HG03432 (cell line): ENCODE results near the gene ZC3H13.

ENCODE experiments used
- ATAC-seq: cut with Tn5 transposase; IDR thresholded peaks from one replicate; pipeline ENCODE4 v1.9.1; 2021; ENCODE audit warnings: mild to moderate bottlenecking, moderate library complexity; ENCODE audit not compliant: unreplicated experiment

ZC3H13 gene

DNA sequence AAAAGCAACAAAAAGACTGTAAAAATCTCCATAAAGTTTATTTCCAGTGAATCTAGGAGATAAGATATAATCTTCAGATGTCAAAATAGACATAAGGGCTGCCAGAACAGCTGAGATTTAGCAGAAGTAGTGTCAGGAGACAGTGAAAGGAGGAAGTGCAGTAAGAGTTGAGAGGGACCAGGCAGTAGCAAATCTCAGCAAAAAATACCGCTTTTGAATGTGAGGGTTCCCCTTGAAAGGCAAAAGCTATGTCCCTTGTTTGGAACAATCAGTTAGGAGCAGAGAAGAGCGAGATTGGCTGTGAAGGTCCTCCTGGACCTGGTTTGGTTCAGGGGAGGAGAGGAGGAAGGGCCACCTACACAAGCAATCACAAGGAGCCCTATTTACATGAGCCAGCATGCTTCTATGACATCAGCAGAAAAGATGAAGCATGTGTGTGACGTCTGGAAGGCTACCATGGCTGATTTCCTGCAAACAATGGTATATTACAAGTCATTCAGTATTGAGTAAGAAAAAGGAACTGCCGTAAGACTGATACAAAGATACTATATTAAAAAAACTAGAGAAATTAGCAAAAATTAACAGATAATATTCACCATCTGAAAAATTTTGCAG lies 102.1 kb downstream of the ZC3H13 start:
- no peak for ATAC-seq

DNA sequence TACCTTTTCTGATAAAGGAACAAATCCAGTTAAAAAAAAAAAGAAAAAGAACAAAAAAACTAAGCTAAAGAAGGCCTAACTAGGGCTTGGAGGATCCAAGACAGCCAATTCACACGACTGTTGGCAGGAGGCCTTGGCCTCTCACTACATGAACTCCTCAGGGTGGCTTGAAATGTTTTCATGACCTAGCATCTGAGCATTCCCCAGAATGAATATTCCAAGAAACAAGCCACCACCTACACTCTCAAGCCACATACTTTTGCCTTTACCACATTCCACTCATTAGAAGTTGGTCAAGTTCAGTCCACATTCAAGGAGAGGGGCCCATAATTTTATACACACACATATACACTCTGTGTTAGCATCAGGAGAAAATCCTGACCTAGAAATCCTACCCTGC lies 103.4 kb downstream of the ZC3H13 start:
- ATAC-seq: no peak

DNA sequence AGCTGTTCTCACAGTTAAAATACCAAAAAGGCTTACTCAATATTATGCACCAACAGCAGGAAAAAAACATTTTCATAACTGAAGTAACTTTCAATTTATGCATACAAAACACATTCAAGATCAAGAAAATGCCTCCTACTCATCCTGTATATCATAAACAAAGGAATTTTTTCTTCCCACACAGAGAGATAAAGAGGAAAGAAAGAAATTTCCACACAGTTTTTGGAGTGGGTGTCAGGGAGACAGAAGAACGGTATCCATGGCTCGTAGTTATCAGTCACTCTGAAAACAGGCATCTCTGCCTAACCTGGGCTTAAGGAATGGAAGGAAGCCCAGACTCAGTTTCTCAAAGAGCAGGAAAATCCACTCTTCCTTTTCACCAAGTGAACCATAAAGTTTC lies 108.6 kb downstream of the ZC3H13 start:
- ATAC-seq: no peak

DNA sequence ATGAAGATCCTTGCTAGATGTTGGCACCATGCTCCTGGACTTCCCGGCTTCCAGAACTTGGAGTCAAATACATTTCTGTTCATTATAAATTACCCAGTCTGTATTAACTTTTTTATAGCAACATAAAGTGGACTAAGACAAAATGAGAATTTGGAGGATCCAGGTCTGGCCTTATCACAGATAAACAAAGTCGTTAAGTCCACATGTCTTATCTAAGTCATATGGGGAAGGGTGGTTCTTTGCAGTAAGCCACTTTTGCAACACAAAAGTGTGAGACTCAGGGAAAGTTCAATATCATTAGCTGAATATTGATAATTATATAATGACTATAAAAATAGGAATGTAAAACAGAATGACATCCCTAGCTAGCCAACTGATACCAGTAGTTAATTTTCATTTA lies 109.4 kb downstream of the ZC3H13 start:
- no peak for ATAC-seq

DNA sequence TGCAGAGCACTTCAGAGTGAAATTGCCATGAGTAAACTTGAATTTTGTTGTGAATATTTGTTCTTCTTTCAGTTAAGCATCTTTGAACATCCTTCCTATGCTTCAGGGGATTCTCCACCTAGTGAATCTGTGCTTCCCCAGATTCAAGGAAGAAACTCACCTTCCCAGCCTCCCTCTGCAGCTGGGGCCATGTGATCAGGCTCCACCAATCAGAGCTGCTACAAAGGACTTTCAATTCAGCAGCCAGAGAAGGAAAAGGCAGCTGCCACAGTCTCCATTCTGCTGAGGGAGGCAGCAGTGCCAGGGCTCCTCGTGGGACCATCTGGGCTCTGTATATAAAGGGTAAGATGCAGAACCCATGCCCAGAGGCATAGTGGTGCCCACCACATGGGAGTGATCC lies 111.3 kb downstream of the ZC3H13 start:
- ATAC-seq: no peak

DNA sequence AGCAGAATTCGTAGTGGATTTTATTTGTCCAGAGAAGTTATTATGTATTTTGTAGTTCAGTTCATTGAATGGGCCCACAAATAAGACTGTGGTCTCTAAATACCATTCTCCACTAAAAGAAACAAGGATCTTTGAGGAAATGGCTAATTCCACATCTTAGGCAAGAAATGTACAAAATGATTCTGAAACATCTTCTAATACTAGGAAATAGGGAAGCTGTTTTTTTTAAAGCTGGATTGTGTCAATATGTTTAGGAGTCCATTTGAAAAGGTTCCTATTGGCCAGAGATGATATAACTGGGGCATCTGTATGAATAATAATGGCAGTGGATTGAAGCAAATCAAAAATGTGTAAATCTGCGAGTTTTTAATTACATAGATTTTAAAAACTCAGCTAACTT lies 112.5 kb downstream of the ZC3H13 start:
- ATAC-seq: no peak

DNA sequence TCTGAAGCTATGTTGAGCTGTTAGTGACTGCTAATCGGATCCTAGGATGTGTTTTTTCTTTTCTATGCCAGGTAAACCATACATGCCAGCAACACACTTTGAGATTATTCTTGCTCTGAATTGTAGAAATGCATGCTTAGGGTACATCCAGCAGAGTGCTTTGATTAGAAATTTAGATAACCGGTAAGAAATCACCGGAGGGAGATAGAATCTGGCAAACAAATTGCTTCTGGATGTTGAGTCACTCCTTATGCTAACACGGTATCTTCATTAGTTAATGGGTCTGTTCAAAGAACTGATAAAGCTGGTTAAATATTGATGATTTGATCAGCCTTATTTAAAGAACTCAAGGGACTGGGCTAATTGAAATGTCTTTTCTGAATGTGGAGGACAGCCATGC lies 115.9 kb downstream of the ZC3H13 start:
- ATAC-seq: no peak

DNA sequence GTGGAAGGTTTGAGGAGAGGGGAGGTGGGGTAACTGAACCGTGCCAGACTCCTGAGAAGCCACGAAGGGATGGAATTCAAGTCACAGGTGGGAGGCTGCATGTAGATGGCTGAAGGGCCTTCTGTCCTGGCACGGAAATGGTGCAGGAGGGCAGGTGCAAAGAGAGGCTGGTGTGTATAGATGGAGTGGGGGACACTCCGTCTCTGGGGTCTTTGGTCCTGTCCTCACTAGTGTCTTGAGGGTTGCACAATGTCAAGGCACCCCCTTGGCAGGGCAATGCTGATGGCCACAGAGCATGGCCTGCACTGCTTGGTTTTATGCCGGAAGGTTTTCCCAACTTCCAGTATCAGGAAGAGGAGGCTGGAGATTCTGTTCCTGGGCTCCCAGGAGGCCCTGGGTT lies 118.3 kb downstream of the ZC3H13 start:
- ATAC-seq: no peak

DNA sequence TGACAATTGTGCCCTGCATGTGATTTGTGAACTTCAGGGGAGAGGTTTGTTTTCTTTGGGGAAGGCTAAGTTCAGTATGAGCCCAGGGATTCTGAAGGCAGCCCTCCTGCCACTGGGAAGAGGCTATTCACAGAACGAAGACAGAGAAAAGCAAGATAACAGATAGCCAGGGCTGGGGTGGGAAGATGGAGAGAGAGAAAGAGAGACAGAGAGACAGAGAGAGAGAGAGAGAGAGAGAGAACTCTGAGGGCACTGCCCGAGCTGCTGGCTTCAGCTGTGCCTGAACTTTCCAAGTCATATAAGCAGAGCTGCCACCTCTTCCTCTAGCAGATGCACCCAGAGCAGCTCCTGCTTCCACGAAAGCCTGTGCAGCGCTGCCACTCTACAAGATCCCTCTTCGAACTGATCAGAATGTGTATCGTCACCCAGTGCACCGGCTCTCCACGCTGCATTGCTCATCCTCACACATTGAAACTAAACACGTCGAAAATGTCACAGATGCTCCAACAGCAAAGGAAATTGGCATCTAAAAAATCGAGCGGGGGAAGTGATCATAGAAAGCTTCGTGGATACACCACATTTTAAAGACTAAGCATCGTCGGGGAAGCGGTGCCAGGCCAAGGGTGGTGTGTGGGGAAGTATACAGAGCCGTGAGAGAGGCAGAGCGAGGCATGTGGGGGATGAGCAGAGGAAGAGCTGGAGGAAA lies 119.2 kb downstream of the ZC3H13 start:
- no peak for ATAC-seq

DNA sequence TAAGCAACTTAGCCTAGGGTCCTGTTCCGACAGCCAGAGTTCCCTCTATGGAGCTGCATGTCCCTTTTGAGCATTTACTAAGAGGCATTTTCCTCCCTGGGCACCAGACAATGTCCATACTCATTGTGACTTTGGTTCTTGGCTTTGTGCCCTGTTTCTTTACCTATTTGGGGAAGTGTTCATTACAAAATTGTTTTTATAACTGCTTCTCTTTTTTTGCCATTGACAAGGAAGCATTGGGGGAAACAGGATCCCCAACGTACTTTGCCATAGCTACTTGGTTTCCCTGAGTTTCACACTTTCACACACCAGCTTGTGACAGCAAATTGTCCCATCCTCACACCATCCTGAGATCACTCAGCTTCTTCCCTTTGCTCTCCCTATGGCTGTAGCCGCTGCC lies 119.9 kb downstream of the ZC3H13 start:
- ATAC-seq: no peak

DNA sequence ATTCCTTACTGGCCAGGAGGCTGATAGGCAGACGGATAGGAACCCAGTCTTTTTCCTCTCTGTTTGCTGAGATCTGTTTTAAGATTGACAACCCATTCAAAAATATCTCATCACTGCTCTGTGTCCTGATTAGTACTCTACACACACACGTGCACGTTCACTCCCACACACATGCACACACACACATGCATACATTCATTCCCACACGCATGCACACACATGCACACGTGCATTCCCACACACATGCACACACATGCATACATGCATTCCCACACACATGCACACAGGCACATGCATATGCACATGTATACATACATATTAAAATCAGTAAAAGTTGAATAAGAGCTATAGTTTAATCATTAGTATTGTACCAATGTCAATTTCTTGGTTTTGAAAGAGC lies 120.4 kb downstream of the ZC3H13 start:
- ATAC-seq: no peak

DNA sequence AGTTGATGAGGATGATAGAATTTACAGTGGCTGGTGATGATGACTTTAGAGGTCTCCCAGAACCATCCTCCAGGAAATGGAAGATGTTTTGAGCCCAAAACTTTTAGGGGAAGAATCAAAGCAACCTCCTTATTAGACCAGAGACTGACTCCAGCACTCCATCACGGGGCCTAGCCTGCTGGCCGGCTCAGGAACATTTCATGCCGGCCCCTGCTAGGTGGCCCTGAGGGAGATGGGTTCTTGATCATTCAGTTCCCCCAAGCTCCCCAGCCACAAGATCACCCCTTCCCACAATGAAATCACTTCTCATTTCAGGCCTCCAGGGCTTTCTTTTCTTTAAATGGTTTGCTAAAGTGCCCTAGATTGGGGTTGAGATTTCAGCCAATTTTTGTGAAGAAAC lies 121.3 kb downstream of the ZC3H13 start:
- no peak for ATAC-seq

DNA sequence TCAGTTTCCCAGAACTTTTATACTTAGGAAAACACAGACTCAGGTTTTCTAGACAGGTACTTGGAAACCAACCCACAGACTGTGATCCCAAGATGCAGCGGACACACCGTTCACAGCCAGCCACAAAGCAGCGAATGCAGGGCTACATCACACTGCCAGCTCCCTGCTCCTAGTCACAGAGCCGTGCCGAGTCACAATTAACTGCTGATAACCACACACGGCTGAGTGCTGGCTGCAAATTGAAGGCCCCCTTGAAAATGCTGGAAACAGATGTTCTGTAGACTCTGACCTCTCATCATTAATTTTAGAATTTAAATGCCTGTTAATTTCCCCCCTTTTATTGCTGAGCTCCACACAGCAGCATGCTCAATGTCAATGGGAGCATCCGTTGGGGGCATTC lies 122.4 kb downstream of the ZC3H13 start:
- no peak for ATAC-seq

DNA sequence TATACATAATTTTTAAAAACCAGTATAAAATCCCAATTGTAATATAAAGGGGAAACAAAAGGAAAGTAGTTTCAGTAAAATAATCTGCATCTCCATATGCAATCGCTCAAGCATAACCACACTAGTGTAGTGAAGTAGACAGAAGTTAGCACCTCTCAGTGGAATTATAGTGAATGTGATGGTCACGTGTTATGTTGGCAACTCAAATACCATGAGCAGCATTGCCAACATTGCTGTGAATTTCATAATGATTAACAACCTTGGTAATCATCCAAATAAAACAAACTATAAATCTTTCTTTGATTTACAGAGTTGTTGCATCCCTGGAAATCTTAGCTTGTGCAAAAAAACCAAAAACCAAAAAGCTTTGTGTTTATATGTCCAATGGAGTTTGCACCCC lies 123.7 kb downstream of the ZC3H13 start:
- no peak for ATAC-seq

DNA sequence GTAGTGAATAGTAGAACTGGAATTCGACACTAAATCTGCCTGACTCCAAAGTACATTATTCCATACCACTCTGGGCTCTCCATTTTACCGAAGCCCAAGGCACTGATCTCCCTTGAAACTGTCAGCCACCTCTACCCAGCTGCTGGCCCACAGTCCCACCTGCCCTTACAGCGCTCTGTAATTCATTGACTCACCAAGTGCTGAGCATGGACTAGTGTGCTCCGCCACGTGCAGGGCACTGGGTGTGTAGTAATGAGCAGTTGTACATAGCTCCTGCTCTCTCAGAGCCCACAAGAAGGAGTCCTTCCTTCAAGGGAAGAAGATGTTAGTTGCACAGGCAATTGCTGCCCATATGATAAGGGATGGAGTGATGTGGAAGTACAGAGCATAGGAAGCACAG lies 124.4 kb downstream of the ZC3H13 start:
- no peak for ATAC-seq

DNA sequence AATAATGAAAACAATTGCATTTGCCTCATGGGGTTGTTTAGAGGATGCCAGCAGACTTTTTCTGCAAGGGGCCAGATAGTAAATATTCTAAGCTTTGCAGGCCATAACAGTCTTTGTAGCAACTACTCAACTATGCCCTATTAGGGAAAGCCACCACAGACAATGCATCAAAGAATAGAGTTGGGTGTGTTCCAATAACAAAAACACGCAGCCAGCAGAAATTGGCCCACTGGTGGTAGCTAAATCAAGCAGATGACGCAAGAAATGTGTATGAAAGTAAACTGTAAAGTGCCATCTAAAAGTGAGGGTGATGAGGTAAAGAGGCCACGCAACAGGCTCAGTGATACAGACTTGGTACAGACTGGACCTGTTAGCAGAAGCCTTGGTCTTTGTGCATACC lies 125.8 kb downstream of the ZC3H13 start:
- no peak for ATAC-seq

DNA sequence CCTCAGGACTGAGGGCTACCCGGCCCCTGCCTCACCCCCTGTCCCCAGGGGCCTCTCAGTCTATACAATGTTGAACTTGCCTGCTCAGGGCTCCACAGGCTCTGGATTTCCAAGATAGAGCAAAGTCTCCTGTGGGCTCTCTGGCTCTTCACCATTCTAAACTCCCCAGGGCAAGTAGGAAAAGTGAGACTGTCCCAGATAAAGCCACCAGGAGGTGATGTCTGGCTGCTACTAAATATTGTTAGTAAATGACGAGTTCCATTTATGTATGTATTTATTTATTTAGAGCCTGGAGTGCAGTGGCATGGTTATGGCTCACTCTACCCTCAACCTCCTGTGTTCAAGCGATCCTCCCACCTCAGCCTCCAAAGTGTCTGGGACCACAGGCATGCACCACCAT lies 127.4 kb downstream of the ZC3H13 start:
- no peak for ATAC-seq

DNA sequence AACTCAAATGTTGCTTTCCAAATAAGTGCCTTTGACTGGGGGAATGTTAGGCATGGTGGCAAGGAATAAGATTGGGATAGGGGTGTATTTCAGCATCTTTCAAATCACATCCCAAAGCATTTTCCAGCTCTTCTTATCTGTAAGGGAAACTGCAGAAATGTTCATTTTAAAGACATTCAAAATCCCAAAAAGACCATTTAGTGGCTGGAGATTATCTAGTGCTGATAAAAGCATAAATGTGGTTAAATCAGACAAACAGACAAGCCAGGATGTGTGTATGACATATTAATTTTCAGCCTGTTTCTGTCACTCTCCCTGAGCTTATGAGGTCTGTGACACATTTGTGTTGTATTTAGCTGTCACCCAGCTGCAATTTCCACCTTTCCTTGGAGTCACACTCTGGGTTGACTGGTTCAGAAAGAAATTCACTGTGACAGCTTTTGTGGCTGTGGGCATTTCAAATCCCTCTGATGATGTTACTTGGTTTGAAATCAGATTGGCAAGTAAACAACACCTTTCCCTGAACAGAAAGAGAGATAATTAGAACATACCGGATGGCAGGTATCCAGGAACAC lies 131.3 kb downstream of the ZC3H13 start:
- no peak for ATAC-seq

DNA sequence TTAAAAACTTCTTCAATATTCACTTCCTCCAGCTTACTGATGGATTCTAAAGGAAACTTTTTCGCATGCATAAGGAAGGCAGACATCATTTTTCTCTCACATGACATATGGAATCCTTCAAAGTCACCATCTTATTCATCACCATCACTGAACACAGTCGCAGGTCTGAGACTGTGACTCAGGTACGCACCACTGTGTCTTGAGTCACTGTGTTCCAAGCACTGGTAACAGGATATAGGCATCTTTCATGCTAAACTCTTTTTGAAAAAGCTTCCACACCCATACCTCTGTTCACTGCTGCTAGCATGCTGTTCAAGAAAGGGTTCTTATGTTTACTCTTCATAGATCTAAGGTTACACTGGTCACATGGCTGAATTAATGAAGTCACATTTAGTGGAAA lies 133.9 kb downstream of the ZC3H13 start:
- ATAC-seq: no peak

DNA sequence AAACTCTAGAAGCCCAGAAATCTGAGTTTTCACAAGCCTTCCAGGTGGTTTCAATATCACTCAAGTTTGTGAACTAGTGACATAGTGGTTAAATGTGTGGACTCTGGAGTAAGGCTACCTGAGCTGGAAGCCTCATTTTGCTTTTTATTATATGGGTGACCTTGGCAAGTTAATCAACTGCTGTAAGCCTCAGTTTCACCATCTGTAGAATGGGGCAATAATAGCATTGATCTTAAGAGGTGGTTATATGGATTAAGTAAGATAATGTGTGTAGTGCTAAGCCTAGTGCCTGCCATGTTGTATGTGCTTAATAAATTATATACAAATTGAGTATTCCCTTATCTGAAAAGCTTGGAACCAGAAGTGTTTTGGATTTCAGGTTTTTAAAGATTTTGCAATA lies 135.5 kb downstream of the ZC3H13 start:
- no peak for ATAC-seq

DNA sequence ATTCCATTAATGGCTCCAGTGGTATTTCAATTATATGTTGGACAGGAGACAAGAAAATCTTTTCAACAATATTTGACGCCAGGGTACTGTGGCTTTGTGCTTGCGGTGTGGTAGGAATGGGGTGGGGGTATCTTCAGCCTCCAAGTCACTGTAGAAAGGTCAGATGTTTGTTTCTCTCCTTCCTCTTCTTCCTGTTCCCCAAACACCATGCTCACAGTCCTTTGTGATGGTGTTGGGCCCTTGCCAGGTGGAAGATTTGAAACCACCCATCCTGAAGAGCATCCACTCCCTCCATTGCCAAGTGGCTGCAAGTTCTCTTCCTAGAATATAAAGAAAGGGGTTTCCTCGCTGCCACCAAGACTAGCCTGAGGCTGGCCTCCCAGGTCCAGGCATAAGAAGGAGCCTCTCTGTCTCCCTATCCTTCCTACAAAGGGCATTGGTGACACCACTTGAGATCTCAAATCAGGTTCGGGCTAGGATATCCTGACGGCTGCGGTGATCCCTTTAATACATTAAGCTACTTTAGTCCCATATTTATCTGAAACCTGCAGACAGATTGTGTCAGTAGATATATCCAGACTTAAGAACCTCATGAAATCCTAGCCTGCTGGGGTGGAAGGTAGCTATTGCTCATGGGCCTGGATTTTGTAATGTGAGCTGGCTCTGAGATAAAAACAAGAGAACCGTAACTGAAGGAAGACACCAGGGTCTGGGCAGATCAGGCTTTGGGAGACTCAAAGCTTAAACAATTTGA lies 136.7 kb downstream of the ZC3H13 start:
- ATAC-seq: no peak

DNA sequence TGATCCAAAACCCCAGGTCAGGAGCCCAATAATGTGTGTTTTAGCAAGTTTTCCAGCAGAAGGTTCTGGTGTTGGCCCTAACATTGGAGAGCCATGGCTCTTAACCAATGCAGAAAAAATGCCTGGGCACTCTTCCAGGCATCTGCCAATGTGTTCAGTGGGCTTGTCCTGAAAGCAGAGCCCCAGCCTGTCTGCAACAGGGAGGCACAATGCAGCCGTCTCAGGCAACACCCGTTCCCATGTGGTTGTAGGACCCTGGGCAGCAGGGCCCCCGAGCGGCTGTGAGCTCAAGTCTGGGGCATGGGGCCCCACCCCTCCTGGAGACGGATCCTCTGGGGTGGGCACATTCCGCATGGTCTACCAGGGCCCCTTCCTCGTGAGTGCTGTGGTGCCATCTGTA lies 142.9 kb downstream of the ZC3H13 start:
- ATAC-seq: no peak
